Left ventricle myocardium inferior (tissue), 1 donor: ENCODE data around the gene AGAP1. TPM values are rescaled to one million over a fixed set of nuclear protein-coding genes. Genes with fewer than 3 reads are reported as not detected.

Experiments used
- DNase-seq: peaks from one replicate; pipeline ENCODE4 v3.0.0-alpha.2; 2020
- H3K27ac ChIP-seq: fragments of 200-600 bp; replicated peaks from 2 replicates; pipeline ENCODE4 v1.8.0; 2021
- H3K27me3 ChIP-seq: fragments of 200-600 bp; 2 replicates; pipeline ENCODE4 v1.8.0; 2021; ENCODE audit warnings: low read depth
- H3K36me3 ChIP-seq: fragments of 200-600 bp; 2 replicates; pipeline ENCODE4 v1.8.0; 2021
- H3K4me1 ChIP-seq: fragments of 200-600 bp; 2 replicates; pipeline ENCODE4 v1.8.0; 2021
- H3K4me3 ChIP-seq: fragments of 200-600 bp; 2 replicates; pipeline ENCODE4 v1.8.0; 2021; ENCODE audit warnings: mild to moderate bottlenecking, moderate library complexity
- H3K9me3 ChIP-seq: fragments of 200-600 bp; replicated peaks from 2 replicates; pipeline ENCODE4 v1.8.0; 2021
- intact Hi-C: fragments of 100-400 bp; cut with micrococcal nuclease; formaldehyde crosslinking; loops from one replicate; pipeline ENCODE4 v1.11.0; 2022
- total RNA-seq: library from RNA; stranded (reverse); fragmentation: NEBNext Ultra II Directional; extraction: Animal tissue kit (Norgen Biotek cat#: 25700); gene quantifications from one replicate; pipeline ENCODE4 v1.2.1, GENCODE V29; 2021
- TF ChIP-seq, protein P1 (sequence below): fragments of 200-600 bp; IDR thresholded peaks from 2 replicates; pipeline ENCODE4 v1.8.0; 2021; ENCODE audit warnings: antibody characterized with exemption, mild to moderate bottlenecking, borderline replicate concordance
- donor health status: DM: no; HTN: yes; CAD: no; lungs with severe emphysema.

The AGAP1 gene
- total RNA-seq, 1 donor from 2014 or later: 18.1 TPM

- TF ChIP-seq, protein P1, sequence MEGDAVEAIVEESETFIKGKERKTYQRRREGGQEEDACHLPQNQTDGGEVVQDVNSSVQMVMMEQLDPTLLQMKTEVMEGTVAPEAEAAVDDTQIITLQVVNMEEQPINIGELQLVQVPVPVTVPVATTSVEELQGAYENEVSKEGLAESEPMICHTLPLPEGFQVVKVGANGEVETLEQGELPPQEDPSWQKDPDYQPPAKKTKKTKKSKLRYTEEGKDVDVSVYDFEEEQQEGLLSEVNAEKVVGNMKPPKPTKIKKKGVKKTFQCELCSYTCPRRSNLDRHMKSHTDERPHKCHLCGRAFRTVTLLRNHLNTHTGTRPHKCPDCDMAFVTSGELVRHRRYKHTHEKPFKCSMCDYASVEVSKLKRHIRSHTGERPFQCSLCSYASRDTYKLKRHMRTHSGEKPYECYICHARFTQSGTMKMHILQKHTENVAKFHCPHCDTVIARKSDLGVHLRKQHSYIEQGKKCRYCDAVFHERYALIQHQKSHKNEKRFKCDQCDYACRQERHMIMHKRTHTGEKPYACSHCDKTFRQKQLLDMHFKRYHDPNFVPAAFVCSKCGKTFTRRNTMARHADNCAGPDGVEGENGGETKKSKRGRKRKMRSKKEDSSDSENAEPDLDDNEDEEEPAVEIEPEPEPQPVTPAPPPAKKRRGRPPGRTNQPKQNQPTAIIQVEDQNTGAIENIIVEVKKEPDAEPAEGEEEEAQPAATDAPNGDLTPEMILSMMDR: no peak
- H3K36me3 ChIP-seq: no peaks in the 10 kb centered on the region
- no peak overlapping the region for H3K4me3 ChIP-seq
- no peak overlapping the region for H3K27ac ChIP-seq
- H3K27me3 ChIP-seq: peaks cover 94% of the 10 kb centered on the region
- intact Hi-C loops: no loop called here
- no peaks in the 10 kb centered on the region for H3K9me3 ChIP-seq
- DNase-seq: no peak
- H3K4me1 ChIP-seq: peaks cover 18% of the 10 kb centered on the region
Observed at GRCh38 chr2:236159778-236160170, 665.9 kb downstream of the AGAP1 start.

- no peak for DNase-seq
- intact Hi-C loops: no loop called here
Observed at GRCh38 chr2:236160366-236161081, 666.7 kb downstream of the AGAP1 start.

DNA sequence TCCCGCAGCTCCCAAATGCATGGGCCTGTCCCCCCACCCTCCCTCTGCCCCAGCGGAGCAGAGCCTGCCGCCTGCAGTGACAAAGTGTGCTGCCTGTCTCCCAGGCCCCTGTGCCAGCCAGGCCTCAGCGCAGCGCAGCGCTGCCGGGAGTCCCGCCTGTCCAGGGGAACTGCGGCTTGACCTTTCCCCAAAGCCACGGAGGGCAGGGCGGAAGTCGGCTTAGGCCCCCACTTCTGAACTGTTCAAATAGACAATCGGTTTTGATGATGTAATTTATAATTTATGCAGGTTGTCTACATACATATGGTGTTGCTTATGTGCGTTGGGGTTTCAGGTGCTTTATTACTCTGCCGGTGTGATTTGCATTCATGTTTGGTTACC, 667.2 kb downstream of the AGAP1 start:
- Histone ChIP-seq H3K4me3 (no peak overlapping the region), H3K27me3 (peaks cover 98% of the 10 kb centered on the region), H3K36me3 (no peaks in the 10 kb centered on the region), H3K27ac (no peak overlapping the region), H3K9me3 (no peaks in the 10 kb centered on the region), H3K4me1 (peaks cover 30% of the 10 kb centered on the region)
- intact Hi-C loops: no loop called here
- DNase-seq: no peak
- TF ChIP-seq, protein P1: no peak

More at GRCh38 chr2:236160366-236161081, 666.7 kb downstream of the AGAP1 start:
- H3K4me3 ChIP-seq: no peak overlapping the region
- peaks cover 25% of the 10 kb centered on the region for H3K4me1 ChIP-seq
- peaks cover 98% of the 10 kb centered on the region for H3K27me3 ChIP-seq
- TF ChIP-seq, protein P1: no peak
- H3K36me3 ChIP-seq: no peaks in the 10 kb centered on the region
- no peak overlapping the region for H3K27ac ChIP-seq
- no peaks in the 10 kb centered on the region for H3K9me3 ChIP-seq

GRCh38 chr2:236161531-236161930, 667.7 kb downstream of the AGAP1 start:
- DNase-seq: no peak
- TF ChIP-seq, protein P1: no peak
- intact Hi-C loops: no loop called here
- Histone ChIP-seq H3K27me3 (peaks cover 98% of the 10 kb centered on the region), H3K9me3 (no peaks in the 10 kb centered on the region), H3K4me1 (peaks cover 34% of the 10 kb centered on the region), H3K36me3 (no peaks in the 10 kb centered on the region), H3K4me3 (no peak overlapping the region), H3K27ac (no peak overlapping the region)

DNA sequence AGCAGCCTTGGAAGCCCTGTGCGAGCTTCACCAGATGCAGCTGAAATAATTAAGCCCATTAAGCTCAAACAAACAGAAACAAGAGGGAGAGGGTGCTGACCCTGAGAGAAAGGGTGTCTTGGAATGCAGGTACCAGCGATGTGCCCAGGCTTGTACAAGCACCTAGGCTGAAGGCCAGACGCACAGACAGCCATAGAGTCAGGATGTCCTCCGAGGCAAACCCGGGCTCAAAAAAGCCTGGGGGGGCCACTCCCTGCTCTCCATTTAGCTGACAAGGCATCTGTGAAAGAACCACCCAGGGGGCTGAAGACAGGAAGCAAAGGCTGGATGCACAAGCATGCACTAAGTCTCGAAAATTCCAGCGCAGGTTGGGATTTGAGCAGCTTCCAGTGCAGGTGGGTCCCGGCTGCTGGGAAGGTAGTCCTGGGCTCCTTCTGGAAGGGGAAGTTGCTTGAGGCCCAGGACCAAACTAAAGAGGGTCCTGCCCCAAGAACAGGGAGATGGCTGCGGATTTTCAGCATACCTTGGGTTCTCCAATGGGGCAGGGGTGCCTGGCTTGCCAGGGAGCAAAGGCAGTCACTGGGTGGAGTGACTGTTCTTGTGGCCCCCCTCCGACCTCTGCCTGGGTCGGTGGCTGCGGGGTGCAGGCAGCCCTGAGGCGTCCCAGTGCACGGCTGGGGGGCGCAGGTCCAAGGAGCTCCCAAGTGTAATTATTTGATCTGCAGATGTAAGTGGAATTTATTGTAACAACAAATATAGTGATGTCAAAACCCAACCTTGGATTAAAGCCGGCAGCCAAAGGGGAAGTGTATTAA, 668.4 kb downstream of the AGAP1 start:
- Histone ChIP-seq H3K27me3 (peaks cover 100% of the 10 kb centered on the region), H3K9me3 (no peaks in the 10 kb centered on the region), H3K27ac (no peak overlapping the region), H3K4me1 (peaks cover 41% of the 10 kb centered on the region), H3K36me3 (no peaks in the 10 kb centered on the region), H3K4me3 (no peak overlapping the region)
- intact Hi-C loops: no loop called here
- DNase-seq: no peak
- TF ChIP-seq, protein P1: no peak
